H1 (cell line): Measurements from ENCODE around the gene LCAT. TPM values are rescaled to one million over a fixed set of nuclear protein-coding genes. Genes with fewer than 3 reads are reported as not detected.

Experiments
- EP300 ChIP-seq, 2 experiments: IDR thresholded peaks; 1 replicate in 1 of 2; 2 replicates in 1 of 2; pipeline ENCODE4 v1.6.1; 2011 to 2012; ENCODE audit warnings: low read depth in 2 of 2, low read length in 2 of 2, mild to moderate bottlenecking in 2 of 2, borderline replicate concordance in 1 of 2, inconsistent platforms in 1 of 2, moderate library complexity in 1 of 2
- HDAC2 ChIP-seq, 2 experiments: fragments of 300-600 bp in 1 of 2; sonication (generic) in 1 of 2; IDR thresholded peaks; 2 replicates each; pipeline ENCODE4 v1.6.1; 2011 to 2012; ENCODE audit warnings: low read depth in 2 of 2, low read length in 2 of 2, mild to moderate bottlenecking in 2 of 2, moderate library complexity in 2 of 2, borderline replicate concordance in 1 of 2, inconsistent platforms in 1 of 2
- polyA plus RNA-seq, 7 experiments: library from polyadenylated mRNA; depleted of rRNA in 3 of 7; stranded (reverse) in 5 of 7; unstranded in 2 of 7; fragments of >200 nt in 5 of 7; fragments of 200-250 nt in 2 of 7; gene quantifications; 1 replicate in 5 of 7; 2 replicates in 1 of 7; 4 replicates in 1 of 7; pipeline versions ENCODE4 v1.2.1 to v1.2.3, GENCODE V29; 2011 to 2013; ENCODE audit warnings: missing spikeins in 2 of 7, mixed read lengths in 2 of 7
- total RNA-seq: library from RNA; stranded (reverse); fragmentation: NEBNext Ultra II Directional; extraction: Animal tissue kit (Norgen Biotek cat#: 25700); gene quantifications from 2 replicates; pipeline ENCODE4 v1.2.1, GENCODE V29; 2021

LCAT gene
- total and polyA plus RNA-seq, 2 of the 8 experiments (the other 6 are each of a cell fraction or from before 2014, with no cell fraction given): 9.4 to 19.6 TPM

GRCh38 chr16:67945392-67945933 is 1.5 kb upstream of the LCAT start (continued):
- TF ChIP-seq EP300 (IDR thresholded peaks at IDR 0.05; ENCODE audit: borderline replicate concordance in 1 of 2, low read depth in 2 of 2, low read length in 2 of 2) (no peak), HDAC2 (IDR thresholded peaks at IDR 0.05; ENCODE audit: borderline replicate concordance in 1 of 2, low read depth in 2 of 2, low read length in 2 of 2) (no peak)
